Endothelial cell of umbilical vein (primary cell): ENCODE results near the gene DCLK1.

Experiments
- CTCF ChIP-seq, 2 donors: IDR thresholded peaks; 1 replicate in 1 of 2; 2 replicates in 1 of 2; pipeline ENCODE4 v1.5.1; 2011; ENCODE audit warnings: low read length in 2 of 2, mild to moderate bottlenecking in 2 of 2, moderate library complexity in 2 of 2, control low read depth in 1 of 2, inconsistent platforms in 1 of 2, low read depth in 1 of 2; ENCODE audit not compliant: insufficient read depth in 1 of 2; ENCODE audit errors: extremely low read depth in 1 of 2
- EZH2 ChIP-seq: IDR thresholded peaks from 2 replicates; pipeline ENCODE4 v1.6.1; 2012; ENCODE audit warnings: borderline replicate concordance, low read depth, mild to moderate bottlenecking, moderate library complexity, low read length, inconsistent platforms; ENCODE audit not compliant: severe bottlenecking
- FOS ChIP-seq: IDR thresholded peaks from 2 replicates; pipeline ENCODE4 v1.6.1; 2011; ENCODE audit warnings: mild to moderate bottlenecking, low read length, moderate library complexity, borderline replicate concordance; ENCODE audit not compliant: insufficient read depth
- JUN ChIP-seq: IDR thresholded peaks from 2 replicates; pipeline ENCODE4 v1.6.1; 2011; ENCODE audit warnings: borderline replicate concordance, low read depth; ENCODE audit not compliant: insufficient read length, insufficient read depth
- MAX ChIP-seq: IDR thresholded peaks from 2 replicates; pipeline ENCODE4 v1.6.1; 2011; ENCODE audit not compliant: insufficient read depth, insufficient read length
- POLR2A ChIP-seq: IDR thresholded peaks from 2 replicates; pipeline ENCODE4 v1.6.1; 2012; ENCODE audit warnings: low read depth, mild to moderate bottlenecking, control low read depth, low read length
- POLR2AphosphoS5 ChIP-seq: IDR thresholded peaks from 2 replicates; pipeline ENCODE4 v1.6.1; 2012; ENCODE audit warnings: low read depth, mild to moderate bottlenecking, control low read depth, low read length, moderate library complexity; ENCODE audit not compliant: insufficient read depth

- TF ChIP-seq POLR2A = no peak
- TF ChIP-seq EZH2 = no peak
- TF ChIP-seq CTCF (IDR thresholded peaks at IDR 0.05; ENCODE audit: extremely low read depth in 1 of 2, insufficient read depth in 1 of 2, low read depth in 1 of 2, low read length in 2 of 2) = no peak
- TF ChIP-seq POLR2AphosphoS5 = no peak
- TF ChIP-seq MAX = no peak
- no peak for TF ChIP-seq FOS
- TF ChIP-seq JUN = no peak
These were observed 77.1 kb downstream of the DCLK1 start for GRCh38 chr13:36054041-36054440.
